Adrenal gland (tissue), 12 donors: ENCODE results near the gene COL18A1. TPM values are rescaled to one million over a fixed set of nuclear protein-coding genes. Genes with fewer than 3 reads are reported as not detected.
"Not testable (repeated sequence)": the region's sequence is repeated elsewhere in the genome, so short reads cannot be mapped to it uniquely, and the experiment has no call there.

Source experiments
- DNase-seq, 7 donors: peaks; one replicate each; pipeline ENCODE4 v3.0.0-alpha.2; 2019 to 2020
- H3K27ac ChIP-seq, 5 donors: fragments of 200-600 bp; sonication (generic) in 4 of 5; 1 replicate in 3 of 5; 2 replicates in 2 of 5; pipeline versions ENCODE4 v1.5.1 to v1.8.0; 2016 to 2020; ENCODE audit warnings: mild to moderate bottlenecking in 1 of 5
- H3K27me3 ChIP-seq: fragments of 200-600 bp; 2 replicates; pipeline ENCODE4 v1.8.0; 2021
- H3K36me3 ChIP-seq, 2 donors: fragments of 200-600 bp; replicated peaks in 1 of 2; 1 replicate in 1 of 2; 2 replicates in 1 of 2; pipeline versions ENCODE4 v1.5.1 to v1.8.0; 2018 to 2022
- H3K4me1 ChIP-seq, 2 donors: fragments of 200-600 bp; replicated peaks in 1 of 2; 1 replicate in 1 of 2; 2 replicates in 1 of 2; pipeline versions ENCODE4 v1.5.1 to v1.8.0; 2018 to 2021
- H3K4me3 ChIP-seq, 4 donors: fragments of 200-600 bp; sonication (generic) in 3 of 4; one replicate each; pipeline ENCODE4 v1.5.1; 2016 to 2018
- H3K9me3 ChIP-seq, 3 donors: fragments of 200-600 bp; sonication (generic) in 1 of 3; replicated peaks in 1 of 3; 1 replicate in 2 of 3; 2 replicates in 1 of 3; pipeline versions ENCODE4 v1.5.1 to v1.8.0; 2016 to 2021
- POLR2A ChIP-seq, 2 donors: fragments of 450-650 bp; IDR thresholded peaks; one replicate each; pipeline ENCODE4 v1.6.1; 2017; ENCODE audit warnings: antibody characterized with exemption in 2 of 2, mild to moderate bottlenecking in 2 of 2, moderate library complexity in 1 of 2
- WGBS, 4 donors: extraction: QIAGEN DNeasy Blood & Tissue Kit in 2 of 4; methylation state at CpG; one replicate each; pipeline versions ENCODE4 v1.1.5 to v1.1.7; 2013 to 2017; 5-methylcytosine and 5-hydroxymethylcytosine counted together
- intact Hi-C, 2 donors: fragments of 100-400 bp; cut with DNase I; formaldehyde crosslinking; loops; one replicate each; pipeline versions ENCODE4 v1.14.1 to v1.15.0; 2022 to 2023
- polyA plus RNA-seq, 3 donors: library from polyadenylated mRNA; stranded (reverse); fragments of 200-250 nt in 2 of 3; fragments of 350-450 nt in 1 of 3; fragmentation: Illumina TruSeq in 1 of 3; extraction: RNeasy Lipid Tissue Mini Kit (QIAGEN cat#74804) in 1 of 3; gene quantifications; one replicate each; pipeline ENCODE4 v1.2.3, GENCODE V29; 2013 to 2014
- total RNA-seq, 9 donors: library from RNA; depleted of rRNA in 4 of 9; stranded (reverse); fragments of >200 nt in 4 of 9; fragments of 120-200 nt in 1 of 9; fragmentation: NEBNext Ultra II Directional in 1 of 9; extraction: Animal tissue kit (Norgen Biotek cat#: 25700) in 1 of 9; gene quantifications; one replicate each; pipeline versions ENCODE4 v1.1.0 to v1.2.4, GENCODE V29; 2013 to 2023
- TF ChIP-seq, protein P1 (sequence below), 6 experiments: fragments of 450-650 bp in 4 of 6; fragments of 200-600 bp in 2 of 6; sonication (generic) in 1 of 6; IDR thresholded peaks; 1 replicate in 5 of 6; 2 replicates in 1 of 6; pipeline versions ENCODE4 v1.5.1 to v1.8.0; 2016 to 2021; ENCODE audit warnings: antibody characterized with exemption in 6 of 6, mild to moderate bottlenecking in 2 of 6, moderate library complexity in 1 of 6
- donor health status: healthy with polysubstance abuse.
- donor health status: Bipolar disorder and iron deficiency.
- donor health status: DM: yes; HTN: yes; CAD: no.
- donor health status: DM: no; HTN: no; CAD: no.
- donor health status: DM: no; HTN: no; CAD: no.
- donor health status: DM: yes; HTN: yes; CAD: no.

The COL18A1 gene
- total and polyA plus RNA-seq, 12 donors, result 10.9 to 244 (median 141) TPM

DNA sequence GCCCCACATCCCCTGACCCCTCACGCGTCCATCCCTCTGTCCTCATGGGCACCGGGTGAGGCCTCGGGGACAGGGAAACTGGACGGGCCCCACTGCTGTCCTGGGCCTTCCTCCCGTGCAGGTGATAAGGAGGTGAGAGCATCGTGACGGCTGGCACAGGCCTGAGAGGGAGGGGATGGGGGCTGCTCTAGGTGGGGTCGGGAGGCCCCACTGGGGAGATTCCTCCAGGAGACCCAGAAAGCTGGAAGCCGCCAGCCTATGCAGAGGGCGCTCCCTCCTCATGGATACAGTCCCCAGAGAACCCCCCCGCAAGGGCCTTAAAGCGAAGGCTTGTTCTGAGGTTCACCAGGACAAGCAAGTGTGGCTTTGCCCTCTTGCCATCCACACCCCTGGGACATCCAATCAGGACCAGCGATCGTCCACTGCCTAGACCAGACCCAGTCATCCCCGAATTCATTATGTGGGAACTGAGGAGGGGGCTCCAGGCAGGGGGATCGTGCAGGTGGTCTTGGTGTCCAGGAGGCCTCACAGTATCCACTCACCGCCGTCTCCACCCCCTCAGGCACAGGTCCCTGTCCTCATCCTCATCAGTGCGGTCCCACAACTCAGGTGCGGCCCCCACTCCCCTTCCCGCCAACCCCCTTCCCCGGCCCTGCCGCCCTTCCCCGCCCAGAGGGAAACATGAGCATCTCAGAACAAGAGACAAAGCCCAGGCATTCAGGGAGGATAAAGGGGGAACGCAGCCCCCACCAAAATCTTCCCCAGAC is 45.3 kb upstream of the COL18A1 start:
- H3K4me3 ChIP-seq, result no peak overlapping the region
- intact Hi-C loops, result no loop called here
- no peaks in the 10 kb centered on the region for H3K27me3 ChIP-seq
- no peak overlapping the region for H3K27ac ChIP-seq
- H3K4me1 ChIP-seq, result peaks cover 10 to 12% of the 10 kb centered on the region in 2 donors
- no peaks in the 10 kb centered on the region for H3K36me3 ChIP-seq
- TF ChIP-seq POLR2A (IDR thresholded peaks at IDR 0.05), result no peak
- TF ChIP-seq, protein P1, sequence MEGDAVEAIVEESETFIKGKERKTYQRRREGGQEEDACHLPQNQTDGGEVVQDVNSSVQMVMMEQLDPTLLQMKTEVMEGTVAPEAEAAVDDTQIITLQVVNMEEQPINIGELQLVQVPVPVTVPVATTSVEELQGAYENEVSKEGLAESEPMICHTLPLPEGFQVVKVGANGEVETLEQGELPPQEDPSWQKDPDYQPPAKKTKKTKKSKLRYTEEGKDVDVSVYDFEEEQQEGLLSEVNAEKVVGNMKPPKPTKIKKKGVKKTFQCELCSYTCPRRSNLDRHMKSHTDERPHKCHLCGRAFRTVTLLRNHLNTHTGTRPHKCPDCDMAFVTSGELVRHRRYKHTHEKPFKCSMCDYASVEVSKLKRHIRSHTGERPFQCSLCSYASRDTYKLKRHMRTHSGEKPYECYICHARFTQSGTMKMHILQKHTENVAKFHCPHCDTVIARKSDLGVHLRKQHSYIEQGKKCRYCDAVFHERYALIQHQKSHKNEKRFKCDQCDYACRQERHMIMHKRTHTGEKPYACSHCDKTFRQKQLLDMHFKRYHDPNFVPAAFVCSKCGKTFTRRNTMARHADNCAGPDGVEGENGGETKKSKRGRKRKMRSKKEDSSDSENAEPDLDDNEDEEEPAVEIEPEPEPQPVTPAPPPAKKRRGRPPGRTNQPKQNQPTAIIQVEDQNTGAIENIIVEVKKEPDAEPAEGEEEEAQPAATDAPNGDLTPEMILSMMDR (IDR thresholded peaks at IDR 0.05), result no peak
- no peak for DNase-seq
- WGBS, 4 donors, result 78 to 93% (median 85%) methylated on average over 19 to 26 of the region's 26 CpGs
- H3K9me3 ChIP-seq, result no peaks in the 10 kb centered on the region

DNA sequence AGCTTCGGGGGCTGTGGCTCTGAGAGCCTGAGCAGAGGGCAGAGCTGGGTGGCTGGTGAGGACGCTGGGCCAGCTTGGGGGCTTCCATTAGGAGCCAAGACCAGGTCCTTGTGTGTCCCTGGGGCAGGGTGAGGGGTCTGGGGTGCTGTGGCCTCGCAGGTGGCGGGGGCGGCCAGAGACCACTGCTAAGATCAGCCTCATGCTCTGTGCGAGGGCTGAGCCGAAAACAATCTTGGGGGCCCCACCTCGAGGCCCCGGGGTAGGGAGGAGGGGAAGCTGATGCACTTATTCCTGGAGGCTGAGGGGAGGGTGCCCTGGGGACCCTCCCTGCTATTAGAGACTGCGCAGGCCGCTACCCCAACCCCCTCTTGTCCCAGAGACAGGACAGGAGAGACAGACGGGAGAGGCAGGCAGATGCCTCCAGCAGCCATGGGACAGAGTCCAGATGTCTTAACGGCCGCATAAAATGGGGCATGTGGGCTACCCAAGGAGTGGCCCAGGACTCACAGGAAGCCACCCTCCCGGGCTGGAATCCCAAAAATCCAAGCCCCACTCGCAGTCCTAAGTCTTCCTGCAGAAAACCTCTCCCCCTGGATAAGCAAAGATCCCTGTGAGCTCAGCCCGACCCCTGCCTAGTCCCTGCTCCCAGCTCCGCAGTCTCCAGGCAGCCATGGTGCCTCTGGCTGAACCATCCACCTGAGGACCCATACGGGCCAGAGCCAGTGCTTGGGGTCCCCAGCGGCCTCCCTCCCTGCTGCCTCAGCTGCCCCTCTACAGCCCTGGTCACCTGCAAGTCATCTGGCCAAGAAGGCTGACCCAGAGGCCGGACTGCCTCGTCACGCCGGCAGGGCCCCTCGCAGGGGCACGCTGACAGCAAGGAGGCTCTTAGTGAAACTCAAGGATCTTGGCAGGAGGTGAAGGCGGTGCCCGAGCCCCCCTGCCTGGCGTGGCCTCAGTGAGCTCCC is 43.6 kb upstream of the COL18A1 start:
- Histone ChIP-seq H3K27me3 (no peaks in the 10 kb centered on the region), H3K27ac (no peak overlapping the region), H3K9me3 (no peaks in the 10 kb centered on the region), H3K4me1 (peaks cover 13 to 18% of the 10 kb centered on the region in 2 donors), H3K4me3 (no peak overlapping the region), H3K36me3 (no peaks in the 10 kb centered on the region)
- 81 to 88% (median 86%) methylated on average over 18 to 29 of the region's 29 CpGs for WGBS, 4 donors
- DNase-seq, result no peak
- TF ChIP-seq, protein P1 (IDR thresholded peaks at IDR 0.05), result no peak
- TF ChIP-seq POLR2A (IDR thresholded peaks at IDR 0.05), result no peak
- intact Hi-C loops, result no loop called here

DNA sequence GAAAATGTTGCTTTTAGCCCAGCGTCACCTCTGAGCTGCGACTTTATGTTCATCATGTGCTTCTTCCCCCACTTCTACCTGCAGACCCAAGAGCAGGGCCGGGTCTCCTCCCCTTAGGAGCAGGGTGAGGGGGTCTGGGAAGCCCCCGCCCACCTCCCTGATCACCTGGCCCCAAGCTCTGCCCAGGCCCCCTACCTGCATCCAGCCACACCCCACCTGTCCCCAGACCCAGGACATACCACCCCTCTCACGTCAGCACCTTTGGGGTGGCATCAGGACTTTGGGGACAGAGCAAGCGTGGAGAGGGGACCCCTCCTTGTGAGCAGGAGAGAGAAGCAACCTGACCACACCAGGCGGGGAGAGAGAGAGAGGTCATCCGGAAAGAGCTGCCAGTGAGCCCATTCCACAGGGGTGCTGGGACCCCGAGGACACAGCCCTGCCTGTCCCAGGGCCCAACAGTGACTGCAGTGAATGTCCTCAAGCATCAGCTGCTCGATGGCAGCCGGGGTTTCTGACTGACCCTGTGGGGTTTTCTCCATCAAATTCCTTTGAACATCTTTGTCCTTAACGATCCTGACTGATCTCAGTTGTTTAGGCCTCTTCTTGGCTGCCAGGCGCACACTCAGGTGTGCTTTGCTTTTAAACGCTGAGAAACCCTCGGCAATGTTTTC is 42.8 kb upstream of the COL18A1 start:
- Histone ChIP-seq H3K9me3 (no peaks in the 10 kb centered on the region), H3K4me1 (peaks cover 20 to 21% of the 10 kb centered on the region in 2 donors), H3K4me3 (no peak overlapping the region), H3K27me3 (no peaks in the 10 kb centered on the region), H3K27ac (no peak overlapping the region), H3K36me3 (no peaks in the 10 kb centered on the region)
- no peak for TF ChIP-seq POLR2A (IDR thresholded peaks at IDR 0.05)
- TF ChIP-seq, protein P1 (IDR thresholded peaks at IDR 0.05), result no peak
- intact Hi-C loops, result no loop called here
- no peak for DNase-seq
- 91 to 96% (median 93%) methylated on average over 14 to 15 of the region's 15 CpGs for WGBS, 4 donors

DNA sequence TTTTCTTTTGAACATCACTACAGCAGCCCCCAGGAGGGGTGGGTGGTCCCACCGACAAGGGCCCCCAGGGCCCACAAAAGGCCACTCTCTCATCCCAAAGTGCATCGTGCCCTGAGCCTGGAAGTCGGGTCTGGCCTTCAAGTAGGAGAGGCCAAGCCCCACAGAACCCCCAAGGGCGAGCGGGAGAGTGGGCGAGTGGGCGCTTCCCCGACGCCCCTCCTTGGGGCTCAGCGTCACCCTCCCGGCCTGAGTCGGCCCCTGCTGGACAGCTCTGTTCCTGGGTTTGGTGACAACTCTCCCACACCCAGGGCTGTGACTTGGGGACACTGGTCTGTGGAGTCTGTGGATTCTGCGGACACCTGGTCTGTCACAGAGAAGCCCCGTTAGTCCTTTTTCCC is 42.2 kb upstream of the COL18A1 start:
- no peak overlapping the region for H3K4me3 ChIP-seq
- intact Hi-C loops, result no loop called here
- H3K27me3 ChIP-seq, result no peaks in the 10 kb centered on the region
- H3K36me3 ChIP-seq, result no peaks in the 10 kb centered on the region
- no peak for DNase-seq
- TF ChIP-seq, protein P1 (IDR thresholded peaks at IDR 0.05), result no peak
- TF ChIP-seq POLR2A (IDR thresholded peaks at IDR 0.05), result no peak
- H3K27ac ChIP-seq, result peak overlapping the region in 1 of 5 donors; percentile 96
- peaks cover 25 to 26% of the 10 kb centered on the region in 2 donors for H3K4me1 ChIP-seq
- 62 to 98% (median 95%) methylated on average over 3 to 14 of the region's 14 CpGs for WGBS, 4 donors
- no peaks in the 10 kb centered on the region for H3K9me3 ChIP-seq

DNA sequence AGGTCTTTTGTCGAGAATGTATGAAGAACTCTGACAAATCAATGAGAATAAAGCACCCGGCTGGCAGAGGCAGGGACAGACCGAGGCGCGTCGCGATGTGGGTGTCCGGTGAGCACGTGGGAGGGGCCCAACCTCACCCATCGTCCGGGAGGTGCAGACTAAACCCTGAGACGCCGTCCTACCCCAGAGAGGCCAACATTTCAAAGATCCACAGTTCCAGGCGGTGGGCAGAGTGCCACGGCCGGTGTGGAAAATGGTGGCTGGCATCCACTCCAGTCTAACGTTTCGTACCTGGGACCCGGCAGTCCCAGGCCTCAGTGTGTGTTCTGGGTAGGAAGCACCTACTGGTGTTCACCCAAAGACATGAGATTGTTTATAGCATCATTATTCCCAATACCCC is 41.7 kb upstream of the COL18A1 start:
- intact Hi-C loops, result not testable (repeated sequence)
- WGBS, 4 donors, result 91 to 97% (median 96%) methylated on average over 18 to 19 of the region's 19 CpGs

More for the DNA sequence above, 41.7 kb upstream of the COL18A1 start:
- Histone ChIP-seq H3K27ac (peak overlapping the region in 4 of 5 donors; percentile 81 to 98 (median 96)), H3K4me1 (peaks cover 28% of the 10 kb centered on the region in 2 donors)
- H3K9me3 ChIP-seq, H3K36me3 ChIP-seq, DNase-seq, H3K27me3 ChIP-seq, H3K4me3 ChIP-seq: not testable (repeated sequence)
